Middle frontal gyrus (tissue), 1 donor: ENCODE measurements around the gene ADGRA3.

ENCODE experiments used
- DNase-seq: peaks from one replicate; pipeline ENCODE4 v3.0.0-alpha.2; 2015; ENCODE audit warnings: low spot score; ENCODE audit errors: extremely low spot score

The ADGRA3 gene, protein sequence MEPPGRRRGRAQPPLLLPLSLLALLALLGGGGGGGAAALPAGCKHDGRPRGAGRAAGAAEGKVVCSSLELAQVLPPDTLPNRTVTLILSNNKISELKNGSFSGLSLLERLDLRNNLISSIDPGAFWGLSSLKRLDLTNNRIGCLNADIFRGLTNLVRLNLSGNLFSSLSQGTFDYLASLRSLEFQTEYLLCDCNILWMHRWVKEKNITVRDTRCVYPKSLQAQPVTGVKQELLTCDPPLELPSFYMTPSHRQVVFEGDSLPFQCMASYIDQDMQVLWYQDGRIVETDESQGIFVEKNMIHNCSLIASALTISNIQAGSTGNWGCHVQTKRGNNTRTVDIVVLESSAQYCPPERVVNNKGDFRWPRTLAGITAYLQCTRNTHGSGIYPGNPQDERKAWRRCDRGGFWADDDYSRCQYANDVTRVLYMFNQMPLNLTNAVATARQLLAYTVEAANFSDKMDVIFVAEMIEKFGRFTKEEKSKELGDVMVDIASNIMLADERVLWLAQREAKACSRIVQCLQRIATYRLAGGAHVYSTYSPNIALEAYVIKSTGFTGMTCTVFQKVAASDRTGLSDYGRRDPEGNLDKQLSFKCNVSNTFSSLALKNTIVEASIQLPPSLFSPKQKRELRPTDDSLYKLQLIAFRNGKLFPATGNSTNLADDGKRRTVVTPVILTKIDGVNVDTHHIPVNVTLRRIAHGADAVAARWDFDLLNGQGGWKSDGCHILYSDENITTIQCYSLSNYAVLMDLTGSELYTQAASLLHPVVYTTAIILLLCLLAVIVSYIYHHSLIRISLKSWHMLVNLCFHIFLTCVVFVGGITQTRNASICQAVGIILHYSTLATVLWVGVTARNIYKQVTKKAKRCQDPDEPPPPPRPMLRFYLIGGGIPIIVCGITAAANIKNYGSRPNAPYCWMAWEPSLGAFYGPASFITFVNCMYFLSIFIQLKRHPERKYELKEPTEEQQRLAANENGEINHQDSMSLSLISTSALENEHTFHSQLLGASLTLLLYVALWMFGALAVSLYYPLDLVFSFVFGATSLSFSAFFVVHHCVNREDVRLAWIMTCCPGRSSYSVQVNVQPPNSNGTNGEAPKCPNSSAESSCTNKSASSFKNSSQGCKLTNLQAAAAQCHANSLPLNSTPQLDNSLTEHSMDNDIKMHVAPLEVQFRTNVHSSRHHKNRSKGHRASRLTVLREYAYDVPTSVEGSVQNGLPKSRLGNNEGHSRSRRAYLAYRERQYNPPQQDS (N-terminal part only)

GRCh38 chr4:22515888-22516541 is at the start of gene ADGRA3:
Gene ADGRA3, minus strand, starts transcription at chr4:22516066. Its CDS starts 282 bp downstream, at chr4:22515784.
- no peak for DNase-seq

DNA sequence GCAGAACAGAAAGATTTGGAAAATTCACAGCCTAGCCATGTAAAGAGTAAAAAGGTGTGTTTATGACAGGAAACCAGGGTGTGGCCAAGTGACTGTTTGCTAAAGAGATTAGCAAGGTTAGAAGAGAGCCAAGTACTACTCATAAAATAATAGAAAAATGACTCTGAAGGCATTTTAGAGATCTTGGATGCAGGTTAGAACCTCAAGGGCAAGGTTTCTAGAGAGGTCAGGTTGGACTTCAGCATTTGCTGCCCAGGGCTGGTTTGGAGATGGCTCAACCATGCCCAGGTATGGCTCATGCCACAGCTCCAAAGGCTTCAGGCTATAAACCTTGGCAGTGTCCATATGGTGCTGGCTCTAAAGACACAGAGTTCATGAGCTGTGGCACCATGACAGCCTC is 40.6 kb upstream of the ADGRA3 start:
- DNase-seq = no peak

GRCh38 chr4:22554670-22555069 is 38.8 kb upstream of the ADGRA3 start:
- DNase-seq = no peak

DNA sequence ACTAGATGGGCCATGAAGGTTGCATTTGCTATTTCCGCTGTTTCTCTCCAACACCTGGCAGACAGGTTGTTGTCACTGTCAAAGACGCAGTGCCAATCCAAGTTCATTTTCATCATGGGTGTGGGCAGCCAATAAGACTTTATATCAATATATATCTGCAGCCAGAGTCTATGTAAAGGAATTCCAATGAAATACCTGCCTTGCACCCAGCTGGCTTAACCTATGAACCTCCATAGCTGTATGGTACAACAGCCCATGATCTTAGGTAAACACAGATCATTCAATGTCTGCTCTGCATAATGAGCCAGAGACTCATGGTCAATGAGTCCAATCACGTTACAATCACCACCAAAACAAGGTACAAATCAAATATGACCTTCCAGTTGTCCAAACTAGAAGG is 37.7 kb upstream of the ADGRA3 start:
- DNase-seq = no peak

DNA sequence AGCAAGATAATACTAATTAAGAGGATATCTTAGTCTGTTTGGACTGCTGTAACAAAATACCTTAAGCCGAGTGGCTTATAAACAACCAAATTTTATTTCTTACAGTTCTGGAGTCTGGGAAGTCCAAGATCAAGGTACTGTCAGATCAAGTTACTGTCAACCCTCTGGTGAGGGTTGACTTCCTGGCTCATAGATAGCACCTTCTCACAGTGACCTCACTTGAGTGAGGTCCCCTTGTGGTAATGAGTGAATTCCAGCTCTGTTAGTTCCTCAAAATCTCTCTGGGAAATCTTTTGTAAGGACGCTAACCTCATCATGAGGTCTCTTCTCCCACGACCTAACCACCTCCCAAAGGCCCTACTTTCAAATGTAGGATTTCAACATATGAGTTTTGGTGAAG is 36.9 kb upstream of the ADGRA3 start:
- DNase-seq = no peak

DNA sequence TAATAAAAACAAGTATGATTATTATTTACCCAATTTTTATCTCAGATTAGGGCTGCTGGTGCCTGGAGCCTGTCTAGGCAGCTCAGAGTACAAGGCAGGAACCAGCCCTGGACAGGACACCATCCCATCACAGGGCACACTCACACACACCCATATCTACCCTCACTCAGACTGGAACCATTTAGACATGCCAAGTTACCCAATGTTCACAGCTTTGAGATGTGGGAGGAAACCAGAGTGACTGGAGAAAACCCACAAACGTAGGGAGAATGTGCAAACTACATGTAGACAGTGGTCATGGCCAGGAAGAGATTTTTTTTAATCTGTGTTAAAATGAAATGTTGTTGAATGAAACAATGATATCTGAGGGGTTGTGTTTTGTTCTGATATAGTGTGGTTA is 35.7 kb upstream of the ADGRA3 start:
- no peak for DNase-seq

DNA sequence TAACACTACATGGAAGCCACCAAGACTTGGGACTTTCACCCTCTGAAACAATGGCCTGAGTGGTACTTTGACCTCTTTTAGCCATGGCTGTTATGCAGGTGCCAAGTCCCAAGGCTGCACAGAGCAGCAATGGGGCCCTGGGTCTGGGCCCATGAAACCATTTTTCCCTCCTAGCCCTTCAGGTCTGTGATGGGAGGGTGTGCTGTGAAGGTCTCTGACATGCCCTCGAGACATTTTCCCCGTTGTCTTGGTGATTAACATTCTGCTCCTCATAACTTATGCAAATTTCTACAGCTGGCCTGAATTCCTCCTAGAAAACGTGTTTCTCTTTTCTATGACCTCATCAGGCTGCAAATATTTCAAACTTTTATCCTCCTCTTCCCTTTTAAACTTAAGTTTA is 30.4 kb upstream of the ADGRA3 start:
- DNase-seq = no peak

DNA sequence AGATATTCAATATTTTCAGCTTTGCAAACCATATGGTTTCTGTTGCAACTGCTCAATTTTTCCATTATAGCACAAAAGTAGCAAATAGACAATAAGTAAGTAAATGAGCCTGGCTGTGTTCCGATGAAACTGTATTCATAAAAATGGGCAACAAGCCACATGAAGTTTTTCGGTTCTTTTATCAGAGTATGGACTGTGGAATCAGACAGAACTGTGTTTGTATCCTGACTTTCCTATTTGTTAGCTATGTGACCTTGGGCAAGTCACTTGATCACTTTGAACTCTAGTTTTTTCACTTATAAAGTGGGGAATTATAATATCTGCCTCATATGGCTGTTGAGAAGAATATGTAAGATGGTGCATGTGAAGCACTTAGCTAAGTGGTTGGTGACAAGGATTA is 23.4 kb upstream of the ADGRA3 start:
- DNase-seq = no peak

DNA sequence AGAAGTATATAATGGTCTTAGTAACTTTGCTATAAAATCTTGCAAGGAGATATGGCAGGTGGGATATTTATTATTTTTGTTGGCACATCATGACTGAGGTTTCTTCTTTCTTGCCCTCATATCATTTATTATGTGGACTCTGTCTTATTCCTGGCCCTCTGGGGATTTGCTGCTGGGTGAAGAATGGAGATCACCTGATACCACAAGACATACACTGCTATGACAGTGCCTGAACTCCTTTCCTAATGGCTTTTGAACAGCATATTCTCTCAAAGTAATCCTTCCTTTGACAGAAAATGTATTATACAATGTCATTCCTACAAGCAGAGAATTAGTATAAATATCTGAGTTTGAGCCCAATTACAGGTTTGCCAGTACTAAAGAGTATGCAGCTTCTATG is 22.0 kb upstream of the ADGRA3 start:
- DNase-seq = no peak

DNA sequence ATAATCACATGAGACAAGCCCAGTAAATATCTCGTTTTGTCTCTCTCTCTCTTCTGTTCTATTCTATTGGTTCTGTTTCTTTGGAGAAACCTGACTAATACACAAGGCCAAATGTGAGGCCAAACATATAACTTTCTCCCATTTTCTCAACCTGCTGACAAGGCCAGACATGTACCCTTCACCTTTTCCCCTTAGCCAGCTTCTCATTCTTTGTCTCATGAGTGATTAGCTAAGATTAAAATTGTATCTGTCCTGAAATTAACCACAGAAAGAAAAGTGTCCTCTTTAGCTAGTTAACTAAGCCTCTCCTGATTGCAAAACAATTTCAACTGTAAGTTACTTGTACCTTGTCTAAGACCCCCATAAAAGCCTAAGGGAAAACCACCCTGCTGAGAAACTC is 18.5 kb upstream of the ADGRA3 start:
- no peak for DNase-seq

GRCh38 chr4:22532896-22533295 is 17.0 kb upstream of the ADGRA3 start:
- DNase-seq = no peak

DNA sequence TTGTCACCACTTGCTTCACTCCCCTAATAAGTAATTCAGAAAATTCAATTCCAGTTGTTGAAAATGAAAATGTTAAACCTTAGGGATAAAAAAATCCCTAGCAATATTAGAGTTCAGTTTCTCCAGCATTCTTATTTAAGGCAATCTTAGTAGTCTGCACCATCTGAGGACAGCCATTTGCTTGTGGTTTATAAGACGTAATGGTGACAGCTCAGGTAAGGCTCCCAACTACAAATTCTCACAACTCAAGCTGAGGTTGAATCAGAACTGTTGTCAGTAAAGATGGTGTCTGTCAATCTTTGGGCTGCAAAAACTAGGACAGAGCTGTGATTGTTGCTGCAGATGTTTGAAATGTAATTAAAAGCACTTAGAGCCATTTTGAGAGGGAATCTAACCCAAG is 16.3 kb upstream of the ADGRA3 start:
- no peak for DNase-seq

- DNase-seq = no peak
Measured at GRCh38 chr4:22531311-22532019, 15.6 kb upstream of the ADGRA3 start.

DNA sequence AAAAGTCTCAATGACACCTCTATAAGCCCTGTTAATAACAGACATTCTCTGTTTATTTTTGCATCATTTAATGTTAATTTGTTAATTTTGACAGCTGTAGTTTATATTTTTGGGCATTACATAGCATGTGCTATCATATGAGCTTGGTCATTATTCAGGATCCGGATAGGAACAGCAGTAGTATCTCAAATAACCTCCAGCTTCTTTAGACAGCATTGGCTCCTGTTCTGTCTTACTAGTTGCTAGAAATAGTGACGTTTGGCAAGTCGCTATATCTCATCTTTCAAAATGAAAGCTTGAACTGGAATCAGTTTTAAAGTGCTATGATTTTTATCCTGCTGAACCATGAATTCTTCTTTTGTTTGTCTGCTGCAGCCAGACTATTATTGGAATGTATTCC is 9.0 kb upstream of the ADGRA3 start:
- DNase-seq = no peak

GRCh38 chr4:22522706-22523501 is 7.0 kb upstream of the ADGRA3 start:
- DNase-seq = no peak

DNA sequence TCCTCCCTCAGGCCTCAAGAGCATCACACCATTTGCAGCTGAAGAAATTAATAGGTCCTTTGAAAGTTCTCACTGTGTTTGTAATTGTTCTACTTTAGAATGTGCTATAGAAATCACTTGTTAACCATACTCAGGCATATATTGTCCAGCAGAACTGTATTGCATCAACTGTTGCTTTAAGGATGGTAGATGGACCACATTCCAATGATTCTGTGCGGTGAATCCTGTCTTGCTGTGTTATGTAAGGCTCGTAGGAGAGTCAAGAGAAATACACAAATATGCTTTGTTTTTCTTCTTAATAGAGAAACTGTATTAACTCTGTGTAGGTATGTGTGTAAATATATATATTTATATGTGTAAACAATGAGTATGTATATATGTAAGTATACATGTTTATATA is 6.3 kb upstream of the ADGRA3 start:
- DNase-seq = no peak

GRCh38 chr4:22521240-22521639 is 5.4 kb upstream of the ADGRA3 start:
- DNase-seq = no peak

GRCh38 chr4:22515145-22515887 is 550 bp downstream of the ADGRA3 start:
- no peak for DNase-seq

DNA sequence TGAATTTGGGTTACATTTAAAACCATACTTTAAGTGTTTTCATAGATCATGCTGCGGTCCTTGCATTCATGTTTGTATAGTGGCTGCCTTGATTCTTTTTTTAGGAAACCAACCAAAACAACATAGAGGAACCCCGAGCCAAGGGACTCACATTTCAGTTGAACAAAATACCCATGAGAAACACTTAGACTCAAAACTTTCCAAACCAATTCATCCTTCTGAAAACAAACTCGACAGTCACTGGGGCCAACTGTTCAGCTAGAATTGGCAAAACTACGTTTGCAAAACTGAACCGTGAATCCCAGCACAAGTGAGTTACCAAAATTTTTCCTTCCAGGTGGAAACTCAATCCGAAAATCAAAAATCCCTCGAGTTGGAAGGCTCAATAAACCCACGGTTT is 1.4 kb downstream of the ADGRA3 start:
- no peak for DNase-seq
